Jurkat, Clone E6-1 (cell line): ENCODE measurements around the gene HAND1.

Source experiments
- DNase-seq: peaks from one replicate; pipeline ENCODE4 v3.0.0-alpha.2; 2011; ENCODE audit warnings: low read depth, low spot score
- H3K4me3 ChIP-seq: 2 replicates; pipeline ENCODE4 v1.5.1; 2011; ENCODE audit warnings: mild to moderate bottlenecking, low read length, control low read depth, moderate library complexity

HAND1 gene

GRCh38 chr5:154467655-154468354 is 10.2 kb downstream of the HAND1 start:
- DNase-seq, result peak; percentile 37
- no peak overlapping the region for H3K4me3 ChIP-seq

GRCh38 chr5:154466671-154467070 is 11.4 kb downstream of the HAND1 start:
- no peak overlapping the region for H3K4me3 ChIP-seq
- DNase-seq, result no peak

GRCh38 chr5:154466147-154466546 is 11.9 kb downstream of the HAND1 start:
- H3K4me3 ChIP-seq, result no peak overlapping the region
- no peak for DNase-seq

GRCh38 chr5:154465169-154465568 is 12.9 kb downstream of the HAND1 start:
- DNase-seq, result no peak
- H3K4me3 ChIP-seq, result no peak overlapping the region

GRCh38 chr5:154464438-154464837 is 13.6 kb downstream of the HAND1 start:
- H3K4me3 ChIP-seq, result no peak overlapping the region
- DNase-seq, result no peak

- DNase-seq, result no peak
- no peak overlapping the region for H3K4me3 ChIP-seq
Observed at GRCh38 chr5:154461531-154461930, 16.5 kb downstream of the HAND1 start.

- DNase-seq, result no peak
- H3K4me3 ChIP-seq, result no peak overlapping the region
Observed at GRCh38 chr5:154460172-154460571, 17.9 kb downstream of the HAND1 start.

GRCh38 chr5:154459015-154459414 is 19.0 kb downstream of the HAND1 start:
- DNase-seq, result no peak
- H3K4me3 ChIP-seq, result no peak overlapping the region

GRCh38 chr5:154456540-154456939 is 21.5 kb downstream of the HAND1 start:
- no peak for DNase-seq
- no peak overlapping the region for H3K4me3 ChIP-seq

- H3K4me3 ChIP-seq, result no peak overlapping the region
- no peak for DNase-seq
Observed at GRCh38 chr5:154455585-154455984, 22.4 kb downstream of the HAND1 start.

- no peak overlapping the region for H3K4me3 ChIP-seq
- no peak for DNase-seq
Observed at GRCh38 chr5:154451957-154452356, 26.1 kb downstream of the HAND1 start.

GRCh38 chr5:154449786-154450185 is 28.2 kb downstream of the HAND1 start:
- H3K4me3 ChIP-seq, result no peak overlapping the region
- DNase-seq, result no peak

GRCh38 chr5:154447089-154447725 is 30.8 kb downstream of the HAND1 start:
- peak overlapping the region; percentile 95 for H3K4me3 ChIP-seq
- DNase-seq, result no peak

GRCh38 chr5:154446195-154447088 is 31.6 kb downstream of the HAND1 start:
- peak overlapping the region; percentile 95 for H3K4me3 ChIP-seq
- DNase-seq, result no peak

GRCh38 chr5:154445422-154446194 is 32.4 kb downstream of the HAND1 start, which contains the start of gene SAP30L:
Gene SAP30L (plus strand): TSS chr5:154445997. CDS start chr5:154446605, 608 bp downstream.
- peak within 1 kb of the TSS; percentile 95 for H3K4me3 ChIP-seq
- peak; percentile 83 for DNase-seq

GRCh38 chr5:154444556-154445421 is 33.2 kb downstream of the HAND1 start:
- peak overlapping the region; percentile 95 for H3K4me3 ChIP-seq
- DNase-seq, result no peak

- DNase-seq, result no peak
- no peak overlapping the region for H3K4me3 ChIP-seq
Observed at GRCh38 chr5:154442801-154443200, 35.2 kb downstream of the HAND1 start.

GRCh38 chr5:154440540-154440939 is 37.5 kb downstream of the HAND1 start:
- DNase-seq, result no peak
- no peak overlapping the region for H3K4me3 ChIP-seq
